Measurements from ENCODE around the gene PTH.

Gene PTH

GRCh38 chr11:13495929-13496328 lies at the start of gene PTH:
PTH (minus strand) TSS chr11:13495997; CDS start chr11:13492855, 3,142 bp downstream.
- no peak for DNase-seq

- no peak for DNase-seq
Observed at GRCh38 chr11:13538044-13538443, 42.2 kb upstream of the PTH start.

GRCh38 chr11:13535819-13536218 lies 40.0 kb upstream of the PTH start:
- DNase-seq = no peak

- no peak for DNase-seq
Observed at GRCh38 chr11:13534358-13534757, 38.6 kb upstream of the PTH start.

GRCh38 chr11:13525257-13525656 lies 29.5 kb upstream of the PTH start:
- DNase-seq = no peak

- DNase-seq = no peak
Observed at GRCh38 chr11:13503393-13503792, 7.6 kb upstream of the PTH start.

- DNase-seq = no peak
Observed at GRCh38 chr11:13502492-13502891, 6.7 kb upstream of the PTH start.

- DNase-seq = no peak
Observed at GRCh38 chr11:13494051-13494450, 1.7 kb downstream of the PTH start.

GRCh38 chr11:13487661-13488030 lies 8.2 kb downstream of the PTH start:
- peak; percentile 13 for DNase-seq

- peak; percentile 80 for DNase-seq
Observed at GRCh38 chr11:13486926-13487660, 8.7 kb downstream of the PTH start.

GRCh38 chr11:13480198-13480597 lies 15.6 kb downstream of the PTH start:
- no peak for DNase-seq

- no peak for DNase-seq
Observed at GRCh38 chr11:13479688-13480087, 16.1 kb downstream of the PTH start.

GRCh38 chr11:13475091-13475490 lies 20.7 kb downstream of the PTH start:
- DNase-seq = no peak

- DNase-seq = no peak
Observed at GRCh38 chr11:13473013-13473722, 22.6 kb downstream of the PTH start.

- DNase-seq = no peak
Observed at GRCh38 chr11:13468750-13469149, 27.0 kb downstream of the PTH start.

GRCh38 chr11:13465909-13466371 lies 29.9 kb downstream of the PTH start:
- no peak for DNase-seq

GRCh38 chr11:13463779-13464290 lies 32.0 kb downstream of the PTH start:
- no peak for DNase-seq

GRCh38 chr11:13462901-13463778 lies 32.7 kb downstream of the PTH start, which contains the start of gene BTBD10:
BTBD10 (minus strand) TSS chr11:13463222; CDS start chr11:13445124, 18,098 bp downstream.
- DNase-seq = peak; percentile 93

- peak; percentile 83 for DNase-seq
Observed at GRCh38 chr11:13462311-13462900, 33.4 kb downstream of the PTH start.

- no peak for DNase-seq
Observed at GRCh38 chr11:13461291-13461690, 34.5 kb downstream of the PTH start.

GRCh38 chr11:13450832-13451397 lies 44.9 kb downstream of the PTH start:
- DNase-seq = no peak

- DNase-seq = no peak
Observed at GRCh38 chr11:13449522-13449921, 46.3 kb downstream of the PTH start.

Data from stimulated activated CD4-positive, alpha-beta T cell treated with anti-CD3 and anti-CD28 coated beads, Interleukin-15, amount 100 ng/mL, for 24 hours (primary cell).